SU-DHL-6 (cell line): Measurements from ENCODE around the gene LPCAT3.

ENCODE experiments used
- H2AFZ ChIP-seq: fragments of 200-600 bp; sonication (generic); 2 replicates; pipeline ENCODE4 v1.6.1; 2014; ENCODE audit warnings: low read depth, mild to moderate bottlenecking, moderate library complexity, mixed read lengths, antibody characterized with exemption, low read length; ENCODE audit not compliant: severe bottlenecking
- H3F3A ChIP-seq: fragments of 200-600 bp; shearing (Covaris generic); 2 replicates; pipeline ENCODE4 v1.6.0; 2016; ENCODE audit warnings: antibody characterized with exemption, mild to moderate bottlenecking; ENCODE audit not compliant: insufficient read depth
- H3K27ac ChIP-seq: fragments of 200-600 bp; sonication (generic); 2 replicates; pipeline ENCODE4 v1.5.1; 2016; ENCODE audit warnings: low read depth, mild to moderate bottlenecking, low read length, moderate library complexity, mixed read lengths
- H3K27me3 ChIP-seq: fragments of 200-600 bp; sonication (generic), shearing (Covaris generic); 2 replicates; pipeline ENCODE4 v1.6.0; 2014; ENCODE audit warnings: mild to moderate bottlenecking, low read length
- H3K36me3 ChIP-seq: fragments of 200-600 bp; sonication (generic); 2 replicates; pipeline ENCODE4 v1.6.1; 2014; ENCODE audit warnings: mild to moderate bottlenecking, low read length, mixed read lengths
- H3K4me2 ChIP-seq: fragments of 300-600, 200-600 bp; shearing (Covaris generic), sonication (generic); 2 replicates; pipeline ENCODE4 v1.6.0; 2014; ENCODE audit warnings: low read length, low read depth, mild to moderate bottlenecking; ENCODE audit not compliant: poor library complexity, severe bottlenecking
- H3K4me3 ChIP-seq: fragments of 200-600 bp; sonication (generic); 2 replicates; pipeline ENCODE4 v1.5.1; 2014; ENCODE audit warnings: antibody characterized with exemption, low read length, mild to moderate bottlenecking, mixed read lengths; ENCODE audit not compliant: insufficient read depth, poor library complexity, severe bottlenecking
- H3K79me2 ChIP-seq: fragments of 200-600 bp; sonication (generic); 2 replicates; pipeline ENCODE4 v1.6.1; 2014; ENCODE audit warnings: mild to moderate bottlenecking, low read length, moderate library complexity; ENCODE audit not compliant: insufficient read depth
- H3K9ac ChIP-seq: fragments of 200-600 bp; sonication (generic); 2 replicates; pipeline ENCODE4 v1.7.0; 2014; ENCODE audit warnings: mild to moderate bottlenecking, low read length
- H3K9me2 ChIP-seq: fragments of 200-600 bp; sonication (generic); replicated peaks from 2 replicates; pipeline ENCODE4 v1.6.1; 2014; ENCODE audit warnings: low read length; ENCODE audit not compliant: insufficient read depth
- H3K9me3 ChIP-seq: fragments of 200-600 bp; sonication (generic); 2 replicates; pipeline ENCODE4 v1.6.1; 2014; ENCODE audit warnings: low read length, mixed read lengths; ENCODE audit not compliant: insufficient read depth
- H4K20me1 ChIP-seq: fragments of 200-600 bp; sonication (generic); 2 replicates; pipeline ENCODE4 v1.6.1; 2014; ENCODE audit warnings: low read depth, mild to moderate bottlenecking, antibody characterized with exemption, low read length, moderate library complexity, mixed read lengths
- EZH2phosphoT487 ChIP-seq: fragments of 200-600 bp; sonication (generic), shearing (Covaris generic); conservative IDR thresholded peaks from 2 replicates; pipeline ENCODE4 v1.6.1; 2018; ENCODE audit warnings: mild to moderate bottlenecking, antibody characterized with exemption, low read length, moderate library complexity, mixed read lengths
- TF ChIP-seq, protein P1 (sequence below): fragments of 200-600 bp; sonication (generic); IDR thresholded peaks from one replicate; pipeline ENCODE4 v1.5.1; 2017; ENCODE audit warnings: antibody characterized with exemption, mild to moderate bottlenecking, low read length, moderate library complexity; ENCODE audit not compliant: insufficient read depth, poor library complexity, severe bottlenecking

The LPCAT3 gene

DNA sequence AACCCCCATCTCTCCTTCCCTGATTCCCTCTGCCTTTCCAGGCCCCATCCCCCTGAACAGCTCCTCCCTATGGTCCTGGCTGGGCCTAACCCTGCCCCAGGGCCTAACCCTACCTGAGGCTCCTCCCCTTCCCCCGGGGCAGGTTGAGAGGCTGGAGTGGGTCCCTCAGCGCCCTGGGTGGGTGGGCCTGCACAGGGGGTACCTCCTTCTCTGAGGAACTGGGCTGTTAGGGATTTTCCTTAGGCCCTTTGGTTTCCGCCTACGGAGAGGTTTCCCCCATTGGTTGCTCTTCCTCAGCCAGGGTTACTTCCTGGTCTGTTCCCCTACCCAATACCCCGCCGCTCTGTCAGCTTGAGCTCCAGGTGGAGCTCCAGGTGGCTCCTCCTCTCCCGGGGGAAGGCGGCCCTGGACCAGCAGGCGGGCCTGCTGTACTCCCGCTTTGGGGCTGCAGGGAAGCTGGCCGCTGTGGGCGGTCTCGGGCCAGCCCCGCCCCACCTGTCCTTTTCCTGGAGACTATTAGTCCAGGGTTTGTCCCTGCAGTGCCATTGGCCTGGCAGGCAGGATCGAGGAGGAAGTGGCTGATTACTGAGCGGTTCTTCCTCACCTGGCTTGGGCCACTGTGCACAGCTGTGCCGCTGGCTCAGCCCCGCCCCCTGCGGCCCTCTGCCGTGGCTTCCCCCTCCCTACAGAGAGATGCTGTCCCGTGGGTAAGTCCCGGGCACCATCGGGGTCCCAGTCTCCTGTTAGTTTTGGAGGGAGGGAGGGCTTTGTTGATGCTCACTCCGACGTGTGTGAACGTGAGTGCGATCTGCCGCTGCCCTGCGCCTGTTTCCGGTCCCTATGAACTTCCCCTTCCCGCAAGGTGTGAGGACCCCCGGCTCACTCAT, 72.0 kb downstream of the LPCAT3 start:
- H3K27me3 ChIP-seq: no peaks in the 10 kb centered on the region
- H3K9me3 ChIP-seq: no peaks in the 10 kb centered on the region
- H3K36me3 ChIP-seq: no peaks in the 10 kb centered on the region
- TF ChIP-seq, protein P1, sequence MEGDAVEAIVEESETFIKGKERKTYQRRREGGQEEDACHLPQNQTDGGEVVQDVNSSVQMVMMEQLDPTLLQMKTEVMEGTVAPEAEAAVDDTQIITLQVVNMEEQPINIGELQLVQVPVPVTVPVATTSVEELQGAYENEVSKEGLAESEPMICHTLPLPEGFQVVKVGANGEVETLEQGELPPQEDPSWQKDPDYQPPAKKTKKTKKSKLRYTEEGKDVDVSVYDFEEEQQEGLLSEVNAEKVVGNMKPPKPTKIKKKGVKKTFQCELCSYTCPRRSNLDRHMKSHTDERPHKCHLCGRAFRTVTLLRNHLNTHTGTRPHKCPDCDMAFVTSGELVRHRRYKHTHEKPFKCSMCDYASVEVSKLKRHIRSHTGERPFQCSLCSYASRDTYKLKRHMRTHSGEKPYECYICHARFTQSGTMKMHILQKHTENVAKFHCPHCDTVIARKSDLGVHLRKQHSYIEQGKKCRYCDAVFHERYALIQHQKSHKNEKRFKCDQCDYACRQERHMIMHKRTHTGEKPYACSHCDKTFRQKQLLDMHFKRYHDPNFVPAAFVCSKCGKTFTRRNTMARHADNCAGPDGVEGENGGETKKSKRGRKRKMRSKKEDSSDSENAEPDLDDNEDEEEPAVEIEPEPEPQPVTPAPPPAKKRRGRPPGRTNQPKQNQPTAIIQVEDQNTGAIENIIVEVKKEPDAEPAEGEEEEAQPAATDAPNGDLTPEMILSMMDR: no peak
- no peak for TF ChIP-seq EZH2phosphoT487
- H3K9me2 ChIP-seq: no peaks in the 10 kb centered on the region
- peak overlapping the region; percentile 22; the same call in 1 of the 2 replicates for H3K27ac ChIP-seq
- peak overlapping the region; percentile 34 for H2AFZ ChIP-seq
- H3K4me3 ChIP-seq: peak overlapping the region; percentile 3
- H3K4me2 ChIP-seq: peak overlapping the region; percentile 82
- no peaks in the 10 kb centered on the region for H3K79me2 ChIP-seq
- no peaks in the 10 kb centered on the region for H4K20me1 ChIP-seq
- peak overlapping the region; percentile 74 for H3K9ac ChIP-seq
- peaks cover 28% of the 10 kb centered on the region for H3F3A ChIP-seq

DNA sequence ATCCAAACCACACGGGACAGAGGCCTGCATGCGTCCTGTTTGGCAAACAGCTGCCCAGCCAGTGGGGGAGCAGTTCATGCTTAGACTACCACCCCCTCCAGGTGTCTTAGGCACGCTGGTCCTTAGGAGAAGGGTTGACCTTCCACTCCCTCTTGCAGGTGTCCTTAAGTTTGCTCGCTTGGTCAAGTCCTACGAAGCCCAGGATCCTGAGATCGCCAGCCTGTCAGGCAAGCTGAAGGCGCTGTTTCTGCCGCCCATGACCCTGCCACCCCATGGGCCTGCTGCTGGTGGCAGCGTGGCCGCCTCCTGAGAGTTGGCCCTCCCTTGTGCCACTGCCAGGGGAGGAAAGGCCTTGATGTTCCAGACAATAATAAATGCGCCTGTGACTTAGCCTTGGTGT, 72.7 kb downstream of the LPCAT3 start:
- peaks cover 28% of the 10 kb centered on the region for H3F3A ChIP-seq
- no peaks in the 10 kb centered on the region for H3K9me3 ChIP-seq
- H3K4me3 ChIP-seq: no peak overlapping the region
- peak overlapping the region; percentile 82; the same call in 1 of the 2 replicates for H3K27ac ChIP-seq
- no peaks in the 10 kb centered on the region for H4K20me1 ChIP-seq
- H2AFZ ChIP-seq: no peak overlapping the region
- H3K4me2 ChIP-seq: peak overlapping the region; percentile 82
- no peaks in the 10 kb centered on the region for H3K79me2 ChIP-seq
- no peaks in the 10 kb centered on the region for H3K9me2 ChIP-seq
- peak overlapping the region; percentile 74 for H3K9ac ChIP-seq
- TF ChIP-seq, protein P1: no peak
- no peak for TF ChIP-seq EZH2phosphoT487
- no peaks in the 10 kb centered on the region for H3K36me3 ChIP-seq
- no peaks in the 10 kb centered on the region for H3K27me3 ChIP-seq

DNA sequence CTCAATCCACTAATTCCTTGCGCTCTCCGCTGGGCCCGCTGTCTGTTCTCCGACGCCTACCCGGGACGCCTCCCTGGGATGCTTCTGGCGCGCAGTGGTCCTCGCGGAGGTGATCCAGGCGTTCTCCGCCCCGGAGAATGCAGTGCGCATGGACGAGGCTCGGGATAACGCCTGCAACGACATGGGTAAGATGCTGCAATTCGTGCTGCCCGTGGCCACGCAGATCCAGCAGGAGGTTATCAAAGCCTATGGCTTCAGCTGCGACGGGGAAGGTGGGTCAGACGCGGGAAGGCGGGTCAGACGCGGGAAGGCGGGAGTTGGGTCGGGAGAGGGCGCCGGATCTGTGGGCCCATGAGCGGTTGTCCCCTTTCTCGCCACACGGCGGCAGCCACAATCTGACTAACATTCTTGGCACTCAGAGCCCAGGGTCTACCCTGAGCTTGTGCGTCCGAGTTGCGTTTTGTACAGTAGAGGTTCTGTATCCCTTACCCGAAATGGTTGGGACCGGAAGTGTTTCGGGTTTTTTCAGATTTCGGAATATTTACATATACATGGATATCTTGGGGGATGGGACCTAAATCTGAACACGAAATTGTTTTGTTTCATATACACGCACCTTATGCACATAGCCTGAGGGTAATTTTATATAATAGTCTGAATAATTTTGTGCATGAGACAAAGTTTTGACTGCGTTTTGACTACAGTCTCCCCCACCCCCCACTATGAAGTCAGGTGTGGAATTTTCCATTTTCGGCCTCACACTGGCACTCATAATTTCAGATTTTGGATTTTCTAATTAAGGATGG, 73.7 kb downstream of the LPCAT3 start:
- H3K79me2 ChIP-seq: no peaks in the 10 kb centered on the region
- peak overlapping the region; percentile 63 for H3K4me3 ChIP-seq
- H4K20me1 ChIP-seq: no peaks in the 10 kb centered on the region
- H3F3A ChIP-seq: peaks cover 28% of the 10 kb centered on the region
- peak overlapping the region; percentile 82 for H3K27ac ChIP-seq
- H3K27me3 ChIP-seq: no peaks in the 10 kb centered on the region
- peak overlapping the region; percentile 82 for H3K4me2 ChIP-seq
- H3K9me2 ChIP-seq: no peaks in the 10 kb centered on the region
- no peak for TF ChIP-seq EZH2phosphoT487
- TF ChIP-seq, protein P1: peak; percentile 65
- H2AFZ ChIP-seq: peak overlapping the region; percentile 81
- no peaks in the 10 kb centered on the region for H3K9me3 ChIP-seq
- H3K9ac ChIP-seq: peak overlapping the region; percentile 74
- H3K36me3 ChIP-seq: no peaks in the 10 kb centered on the region
